Liver (tissue), 3 donors: ENCODE data around the gene ZNF593.

Source experiments
- RXRA ChIP-seq, 2 donors: IDR thresholded peaks; 2 replicates each; pipeline ENCODE4 v1.6.1; 2017 to 2018; ENCODE audit warnings: antibody characterized with exemption in 2 of 2, mild to moderate bottlenecking in 1 of 2
- TF ChIP-seq, protein P1 (sequence below): IDR thresholded peaks from 2 replicates; pipeline ENCODE4 v1.6.1; 2016; ENCODE audit warnings: antibody characterized with exemption, mild to moderate bottlenecking
- TF ChIP-seq, protein P2 (sequence below): fragments of 150-350 bp; IDR thresholded peaks from 2 replicates; pipeline ENCODE4 v1.5.1; 2017; ENCODE audit warnings: improper control_type of control experiment, low read depth, low read length; ENCODE audit not compliant: missing input control
- donor health status: healthy.
- donor health status: healthy.

- TF ChIP-seq, protein P1, sequence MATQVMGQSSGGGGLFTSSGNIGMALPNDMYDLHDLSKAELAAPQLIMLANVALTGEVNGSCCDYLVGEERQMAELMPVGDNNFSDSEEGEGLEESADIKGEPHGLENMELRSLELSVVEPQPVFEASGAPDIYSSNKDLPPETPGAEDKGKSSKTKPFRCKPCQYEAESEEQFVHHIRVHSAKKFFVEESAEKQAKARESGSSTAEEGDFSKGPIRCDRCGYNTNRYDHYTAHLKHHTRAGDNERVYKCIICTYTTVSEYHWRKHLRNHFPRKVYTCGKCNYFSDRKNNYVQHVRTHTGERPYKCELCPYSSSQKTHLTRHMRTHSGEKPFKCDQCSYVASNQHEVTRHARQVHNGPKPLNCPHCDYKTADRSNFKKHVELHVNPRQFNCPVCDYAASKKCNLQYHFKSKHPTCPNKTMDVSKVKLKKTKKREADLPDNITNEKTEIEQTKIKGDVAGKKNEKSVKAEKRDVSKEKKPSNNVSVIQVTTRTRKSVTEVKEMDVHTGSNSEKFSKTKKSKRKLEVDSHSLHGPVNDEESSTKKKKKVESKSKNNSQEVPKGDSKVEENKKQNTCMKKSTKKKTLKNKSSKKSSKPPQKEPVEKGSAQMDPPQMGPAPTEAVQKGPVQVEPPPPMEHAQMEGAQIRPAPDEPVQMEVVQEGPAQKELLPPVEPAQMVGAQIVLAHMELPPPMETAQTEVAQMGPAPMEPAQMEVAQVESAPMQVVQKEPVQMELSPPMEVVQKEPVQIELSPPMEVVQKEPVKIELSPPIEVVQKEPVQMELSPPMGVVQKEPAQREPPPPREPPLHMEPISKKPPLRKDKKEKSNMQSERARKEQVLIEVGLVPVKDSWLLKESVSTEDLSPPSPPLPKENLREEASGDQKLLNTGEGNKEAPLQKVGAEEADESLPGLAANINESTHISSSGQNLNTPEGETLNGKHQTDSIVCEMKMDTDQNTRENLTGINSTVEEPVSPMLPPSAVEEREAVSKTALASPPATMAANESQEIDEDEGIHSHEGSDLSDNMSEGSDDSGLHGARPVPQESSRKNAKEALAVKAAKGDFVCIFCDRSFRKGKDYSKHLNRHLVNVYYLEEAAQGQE = no peak
- no peak for TF ChIP-seq RXRA (IDR thresholded peaks at IDR 0.05)
- TF ChIP-seq, protein P2, sequence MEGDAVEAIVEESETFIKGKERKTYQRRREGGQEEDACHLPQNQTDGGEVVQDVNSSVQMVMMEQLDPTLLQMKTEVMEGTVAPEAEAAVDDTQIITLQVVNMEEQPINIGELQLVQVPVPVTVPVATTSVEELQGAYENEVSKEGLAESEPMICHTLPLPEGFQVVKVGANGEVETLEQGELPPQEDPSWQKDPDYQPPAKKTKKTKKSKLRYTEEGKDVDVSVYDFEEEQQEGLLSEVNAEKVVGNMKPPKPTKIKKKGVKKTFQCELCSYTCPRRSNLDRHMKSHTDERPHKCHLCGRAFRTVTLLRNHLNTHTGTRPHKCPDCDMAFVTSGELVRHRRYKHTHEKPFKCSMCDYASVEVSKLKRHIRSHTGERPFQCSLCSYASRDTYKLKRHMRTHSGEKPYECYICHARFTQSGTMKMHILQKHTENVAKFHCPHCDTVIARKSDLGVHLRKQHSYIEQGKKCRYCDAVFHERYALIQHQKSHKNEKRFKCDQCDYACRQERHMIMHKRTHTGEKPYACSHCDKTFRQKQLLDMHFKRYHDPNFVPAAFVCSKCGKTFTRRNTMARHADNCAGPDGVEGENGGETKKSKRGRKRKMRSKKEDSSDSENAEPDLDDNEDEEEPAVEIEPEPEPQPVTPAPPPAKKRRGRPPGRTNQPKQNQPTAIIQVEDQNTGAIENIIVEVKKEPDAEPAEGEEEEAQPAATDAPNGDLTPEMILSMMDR = no peak
Observed at GRCh38 chr1:26164861-26165842, 4.6 kb upstream of the ZNF593 start.
